Measurements from ENCODE around the gene GPR78.

Gene GPR78, protein sequence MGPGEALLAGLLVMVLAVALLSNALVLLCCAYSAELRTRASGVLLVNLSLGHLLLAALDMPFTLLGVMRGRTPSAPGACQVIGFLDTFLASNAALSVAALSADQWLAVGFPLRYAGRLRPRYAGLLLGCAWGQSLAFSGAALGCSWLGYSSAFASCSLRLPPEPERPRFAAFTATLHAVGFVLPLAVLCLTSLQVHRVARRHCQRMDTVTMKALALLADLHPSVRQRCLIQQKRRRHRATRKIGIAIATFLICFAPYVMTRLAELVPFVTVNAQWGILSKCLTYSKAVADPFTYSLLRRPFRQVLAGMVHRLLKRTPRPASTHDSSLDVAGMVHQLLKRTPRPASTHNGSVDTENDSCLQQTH

DNA sequence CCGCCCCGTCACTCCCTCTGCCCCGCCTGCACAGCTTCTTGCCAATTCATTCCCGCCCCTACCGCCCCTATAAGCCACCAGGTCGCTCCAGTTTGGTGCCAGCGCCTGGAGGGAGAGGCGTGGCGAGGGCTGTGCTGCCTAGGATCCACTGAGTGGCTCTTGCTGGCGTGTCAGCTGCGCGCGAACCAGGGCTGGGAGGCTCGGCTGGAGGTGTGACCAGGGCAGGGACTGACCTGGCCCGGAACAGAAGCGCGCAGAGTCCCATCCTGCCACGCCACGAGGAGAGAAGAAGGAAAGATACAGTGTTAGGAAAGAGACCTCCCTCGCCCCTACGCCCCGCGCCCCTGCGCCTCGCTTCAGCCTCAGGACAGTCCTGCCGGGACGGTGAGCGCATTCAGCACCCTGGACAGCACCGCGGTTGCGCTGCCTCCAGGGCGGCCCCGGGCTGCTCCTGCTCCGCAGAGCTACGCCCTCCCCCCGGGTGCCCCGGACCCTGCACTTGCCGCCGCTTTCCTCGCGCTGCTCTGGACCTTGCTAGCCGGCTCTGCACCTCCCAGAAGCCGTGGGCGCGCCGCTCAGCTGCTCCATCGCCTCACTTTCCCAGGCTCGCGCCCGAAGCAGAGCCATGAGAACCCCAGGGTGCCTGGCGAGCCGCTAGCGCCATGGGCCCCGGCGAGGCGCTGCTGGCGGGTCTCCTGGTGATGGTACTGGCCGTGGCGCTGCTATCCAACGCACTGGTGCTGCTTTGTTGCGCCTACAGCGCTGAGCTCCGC is at the start of gene GPR78:
GPR78 (plus strand) TSS at position 72 of the 773 bp plus-strand sequence; CDS start at position 663, 591 bp downstream.
- Histone ChIP-seq H3K36me3 (no peaks in the 10 kb centered on the region), H3K9me3 (no peaks in the 10 kb centered on the region), H3K27ac (no peak within 1 kb of the TSS), H3K4me3 (no peak within 1 kb of the TSS), H3K4me1 (peaks cover 0 to 12% (median 0%) of the 10 kb centered on the region in 4 donors), H3K27me3 (peaks cover 0 to 78% of the 10 kb centered on the region in 2 donors)
- peak in 1 of 2 donors; percentile 58 for DNase-seq
- TF ChIP-seq, protein P1, sequence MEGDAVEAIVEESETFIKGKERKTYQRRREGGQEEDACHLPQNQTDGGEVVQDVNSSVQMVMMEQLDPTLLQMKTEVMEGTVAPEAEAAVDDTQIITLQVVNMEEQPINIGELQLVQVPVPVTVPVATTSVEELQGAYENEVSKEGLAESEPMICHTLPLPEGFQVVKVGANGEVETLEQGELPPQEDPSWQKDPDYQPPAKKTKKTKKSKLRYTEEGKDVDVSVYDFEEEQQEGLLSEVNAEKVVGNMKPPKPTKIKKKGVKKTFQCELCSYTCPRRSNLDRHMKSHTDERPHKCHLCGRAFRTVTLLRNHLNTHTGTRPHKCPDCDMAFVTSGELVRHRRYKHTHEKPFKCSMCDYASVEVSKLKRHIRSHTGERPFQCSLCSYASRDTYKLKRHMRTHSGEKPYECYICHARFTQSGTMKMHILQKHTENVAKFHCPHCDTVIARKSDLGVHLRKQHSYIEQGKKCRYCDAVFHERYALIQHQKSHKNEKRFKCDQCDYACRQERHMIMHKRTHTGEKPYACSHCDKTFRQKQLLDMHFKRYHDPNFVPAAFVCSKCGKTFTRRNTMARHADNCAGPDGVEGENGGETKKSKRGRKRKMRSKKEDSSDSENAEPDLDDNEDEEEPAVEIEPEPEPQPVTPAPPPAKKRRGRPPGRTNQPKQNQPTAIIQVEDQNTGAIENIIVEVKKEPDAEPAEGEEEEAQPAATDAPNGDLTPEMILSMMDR (IDR thresholded peaks at IDR 0.05): no peak
- intact Hi-C loops (cut with DNase I; ENCODE audit: low total_unique reads): no loop called here

DNA sequence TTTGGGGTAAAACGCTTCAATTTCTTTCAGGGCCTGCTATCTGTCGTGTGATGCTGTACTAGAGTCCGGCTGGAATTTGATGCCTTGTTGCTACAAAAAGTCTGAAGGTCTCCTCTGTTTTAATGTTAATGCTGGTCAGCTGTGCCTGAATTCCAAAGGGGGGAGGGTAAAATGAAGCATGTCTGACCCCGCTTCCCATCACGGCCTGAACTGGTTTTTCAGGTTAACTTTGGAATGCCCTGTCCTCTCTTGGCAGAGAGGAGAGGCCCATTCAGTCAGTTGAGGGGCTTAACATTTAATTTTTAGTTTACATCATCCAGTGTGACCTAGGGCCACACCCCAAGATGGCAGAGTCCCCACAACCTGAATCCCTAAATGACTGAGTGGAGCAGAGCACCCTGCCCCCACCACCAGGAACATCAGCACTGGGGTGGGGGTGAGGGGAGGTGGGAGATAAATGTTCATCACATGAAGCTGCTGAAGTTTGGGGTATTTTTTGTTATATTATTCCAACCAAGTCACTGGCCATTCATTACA is 47.9 kb upstream of the GPR78 start:
- TF ChIP-seq, protein P1 (IDR thresholded peaks at IDR 0.05): no peak
- Histone ChIP-seq H3K4me3 (no peak overlapping the region), H3K36me3 (no peaks in the 10 kb centered on the region), H3K27ac (no peak overlapping the region), H3K27me3 (no peaks in the 10 kb centered on the region), H3K9me3 (no peaks in the 10 kb centered on the region), H3K4me1 (peaks cover 0 to 13% (median 2%) of the 10 kb centered on the region in 4 donors)
- DNase-seq: no peak
- intact Hi-C loops (cut with DNase I; ENCODE audit: low total_unique reads): no loop called here

DNA sequence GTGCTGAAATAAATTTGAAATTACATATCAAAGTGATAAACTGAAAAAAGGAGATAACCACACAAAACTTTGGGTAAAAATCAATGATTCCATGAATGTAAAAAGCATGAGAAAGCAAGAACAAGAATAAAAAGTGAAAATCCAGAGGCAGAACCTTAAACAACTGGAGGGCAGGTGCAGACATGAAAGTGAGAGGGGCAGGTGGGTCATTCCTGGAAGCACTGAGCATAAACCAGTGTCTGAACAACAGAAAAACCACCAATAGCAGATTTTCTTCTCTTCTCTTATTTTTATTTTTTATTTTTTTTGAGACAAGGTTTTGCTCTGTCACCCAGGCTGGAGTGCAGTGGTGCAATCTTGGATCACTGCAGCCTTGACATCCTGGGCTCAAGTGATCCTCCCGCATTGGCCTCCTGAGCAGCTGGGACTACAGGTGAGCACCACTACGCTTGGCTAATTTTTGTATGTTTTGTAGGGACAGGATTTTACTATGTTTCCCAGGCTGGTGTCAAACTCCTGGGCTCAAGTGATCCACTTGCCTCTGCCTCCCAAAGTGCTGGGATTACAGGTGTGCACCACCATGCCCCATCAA is 46.8 kb upstream of the GPR78 start:
- Histone ChIP-seq H3K27ac (no peak overlapping the region), H3K4me3 (no peak overlapping the region), H3K4me1 (peaks cover 0 to 13% (median 5%) of the 10 kb centered on the region in 4 donors), H3K9me3 (no peaks in the 10 kb centered on the region), H3K27me3 (no peaks in the 10 kb centered on the region), H3K36me3 (no peaks in the 10 kb centered on the region)
- intact Hi-C loops (cut with DNase I; ENCODE audit: low total_unique reads): no loop called here
- TF ChIP-seq, protein P1 (IDR thresholded peaks at IDR 0.05): no peak
- DNase-seq: no peak

DNA sequence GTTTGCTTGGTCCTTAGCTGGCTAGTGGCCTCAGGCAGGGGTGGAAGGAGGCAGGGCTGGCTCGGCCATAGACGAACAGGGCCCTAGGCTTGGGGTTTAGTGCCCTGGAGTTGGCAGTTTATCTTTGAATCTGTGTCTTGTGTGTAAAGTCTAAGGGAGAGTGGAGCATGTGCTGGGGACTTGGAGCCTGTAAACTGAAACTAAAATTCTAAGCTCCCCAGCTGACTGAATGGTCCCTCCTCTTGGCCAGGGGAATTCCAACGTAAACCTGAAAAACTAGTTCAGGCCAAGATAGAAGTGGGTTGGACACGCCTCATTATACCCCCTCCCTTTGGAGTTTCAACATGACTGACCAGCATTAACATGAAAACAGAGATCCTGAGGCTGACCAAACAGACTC is 46.1 kb upstream of the GPR78 start:
- Histone ChIP-seq H3K27ac (no peak overlapping the region), H3K27me3 (no peaks in the 10 kb centered on the region), H3K4me3 (no peak overlapping the region), H3K9me3 (no peaks in the 10 kb centered on the region), H3K36me3 (no peaks in the 10 kb centered on the region), H3K4me1 (peaks cover 0 to 13% (median 5%) of the 10 kb centered on the region in 4 donors)
- intact Hi-C loops (cut with DNase I; ENCODE audit: low total_unique reads): no loop called here
- no peak for DNase-seq
- TF ChIP-seq, protein P1 (IDR thresholded peaks at IDR 0.05): no peak

DNA sequence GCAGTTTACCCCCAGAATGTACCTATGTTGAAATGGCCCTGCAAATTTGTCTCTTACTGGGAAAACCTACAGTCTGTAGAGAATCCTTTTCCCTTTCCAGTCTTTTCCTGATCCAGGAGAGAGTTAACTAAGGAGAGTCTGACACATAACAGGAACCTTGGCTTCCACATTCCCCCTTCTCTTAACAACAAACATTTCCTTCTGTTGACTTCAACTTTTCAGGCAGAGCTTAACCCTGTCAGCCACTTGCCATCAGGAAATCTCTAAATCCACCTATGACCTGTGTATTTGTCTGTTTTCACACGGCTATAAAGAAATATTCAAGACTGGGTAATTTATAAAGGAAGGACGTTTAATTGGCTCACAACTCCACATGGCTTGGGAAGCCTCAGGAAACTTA is 45.6 kb upstream of the GPR78 start:
- intact Hi-C loops (cut with DNase I; ENCODE audit: low total_unique reads): no loop called here
- Histone ChIP-seq H3K27ac (no peak overlapping the region), H3K4me3 (no peak overlapping the region), H3K4me1 (peaks cover 0 to 13% (median 5%) of the 10 kb centered on the region in 4 donors), H3K27me3 (no peaks in the 10 kb centered on the region), H3K36me3 (no peaks in the 10 kb centered on the region), H3K9me3 (no peaks in the 10 kb centered on the region)
- DNase-seq: no peak
- TF ChIP-seq, protein P1 (IDR thresholded peaks at IDR 0.05): no peak
